ENCODE data around the gene RILPL2. TPM values are rescaled to one million over a fixed set of nuclear protein-coding genes. Genes with fewer than 3 reads are reported as not detected.
A peak's percentile ranks its signal among the peaks of the same experiment; 100 is the strongest.
"Not testable (repeated sequence)": the region's sequence is repeated elsewhere in the genome, so short reads cannot be mapped to it uniquely, and the experiment has no call there.

The RILPL2 gene
- total and polyA plus RNA-seq, 12 donors, result 1.1 to 6.6 (median 4.3) TPM

DNA sequence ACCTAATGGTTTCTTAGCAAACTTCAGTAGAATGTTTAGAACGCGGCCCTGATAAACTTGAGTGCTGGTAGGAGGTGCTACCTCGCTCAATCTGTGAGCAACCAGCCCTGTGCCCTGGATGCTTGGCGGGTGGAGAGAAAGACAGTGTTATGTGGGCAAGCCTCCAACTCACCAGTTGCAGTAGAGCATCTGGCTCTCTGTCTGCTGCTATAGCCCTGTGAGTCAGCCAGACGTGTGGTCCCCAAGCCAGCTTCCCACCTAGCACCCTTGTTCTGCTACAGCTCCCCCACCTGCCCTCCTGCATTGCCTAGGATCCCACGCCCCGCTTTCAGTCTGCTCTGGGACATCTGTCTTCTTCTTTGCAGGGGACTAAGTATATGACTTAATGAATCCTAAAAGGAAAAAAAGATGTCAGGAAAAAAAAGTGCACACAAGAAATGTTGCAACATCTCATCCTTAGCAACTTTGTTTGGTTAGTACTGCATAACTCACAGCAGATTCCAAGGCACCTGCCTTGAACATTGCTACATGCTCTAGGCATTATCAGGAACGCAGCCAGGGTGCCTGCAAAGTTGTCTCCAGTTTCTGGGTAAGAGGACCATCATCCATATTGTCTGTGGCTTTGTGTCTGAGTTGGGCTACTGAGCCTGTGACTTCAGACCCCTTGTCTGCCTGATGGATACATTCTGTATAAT lies 35.0 kb upstream of the RILPL2 start:
- TF ChIP-seq, protein P1, sequence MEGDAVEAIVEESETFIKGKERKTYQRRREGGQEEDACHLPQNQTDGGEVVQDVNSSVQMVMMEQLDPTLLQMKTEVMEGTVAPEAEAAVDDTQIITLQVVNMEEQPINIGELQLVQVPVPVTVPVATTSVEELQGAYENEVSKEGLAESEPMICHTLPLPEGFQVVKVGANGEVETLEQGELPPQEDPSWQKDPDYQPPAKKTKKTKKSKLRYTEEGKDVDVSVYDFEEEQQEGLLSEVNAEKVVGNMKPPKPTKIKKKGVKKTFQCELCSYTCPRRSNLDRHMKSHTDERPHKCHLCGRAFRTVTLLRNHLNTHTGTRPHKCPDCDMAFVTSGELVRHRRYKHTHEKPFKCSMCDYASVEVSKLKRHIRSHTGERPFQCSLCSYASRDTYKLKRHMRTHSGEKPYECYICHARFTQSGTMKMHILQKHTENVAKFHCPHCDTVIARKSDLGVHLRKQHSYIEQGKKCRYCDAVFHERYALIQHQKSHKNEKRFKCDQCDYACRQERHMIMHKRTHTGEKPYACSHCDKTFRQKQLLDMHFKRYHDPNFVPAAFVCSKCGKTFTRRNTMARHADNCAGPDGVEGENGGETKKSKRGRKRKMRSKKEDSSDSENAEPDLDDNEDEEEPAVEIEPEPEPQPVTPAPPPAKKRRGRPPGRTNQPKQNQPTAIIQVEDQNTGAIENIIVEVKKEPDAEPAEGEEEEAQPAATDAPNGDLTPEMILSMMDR (IDR thresholded peaks at IDR 0.05), result no peak
- TF ChIP-seq POLR2A (IDR thresholded peaks at IDR 0.05), result no peak
- DNase-seq, result peak in 2 of 7 donors; percentile 27 to 41
- Histone ChIP-seq H3K4me1 (replicated peaks in 1 of 2) (peaks cover 0 to 9% of the 10 kb centered on the region in 2 donors), H3K27me3 (no peaks in the 10 kb centered on the region), H3K4me3 (no peak overlapping the region), H3K27ac (no peak overlapping the region), H3K9me3 (replicated peaks in 1 of 3) (no peaks in the 10 kb centered on the region), H3K36me3 (replicated peaks in 1 of 2) (peaks cover 0 to 37% of the 10 kb centered on the region in 2 donors)
- intact Hi-C loops (cut with DNase I), result no loop called here
- WGBS, 4 donors, result 79 to 86% (median 84%) methylated on average over 5 to 8 of the region's 8 CpGs

DNA sequence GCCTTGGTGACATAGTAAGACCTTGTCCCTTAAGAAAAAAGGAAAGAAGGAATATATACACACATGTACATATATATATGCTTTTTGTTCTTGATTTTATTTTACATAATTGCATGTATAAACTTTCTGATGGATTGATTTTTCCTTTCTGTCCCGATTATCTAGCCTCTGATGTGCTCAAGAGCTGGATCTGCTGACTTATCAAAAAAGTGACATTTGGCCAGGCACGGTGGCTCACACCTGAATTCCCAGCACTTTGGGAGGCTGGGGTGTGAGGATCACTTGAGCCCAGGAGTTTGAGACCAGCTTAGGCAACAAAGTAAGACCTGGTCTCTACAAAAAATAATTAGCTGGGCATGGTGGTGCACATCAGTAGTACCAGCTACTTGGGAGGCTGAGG lies 33.5 kb upstream of the RILPL2 start:
- intact Hi-C loops (cut with DNase I), result no loop called here
- DNase-seq, result no peak
- Histone ChIP-seq H3K36me3 (replicated peaks in 1 of 2) (peaks cover 0 to 45% of the 10 kb centered on the region in 2 donors), H3K27ac (no peak overlapping the region), H3K4me3 (no peak overlapping the region), H3K4me1 (replicated peaks in 1 of 2) (peaks cover 0 to 9% of the 10 kb centered on the region in 2 donors), H3K27me3 (no peaks in the 10 kb centered on the region), H3K9me3 (replicated peaks in 1 of 3) (no peaks in the 10 kb centered on the region)
- 78 to 95% (median 92%) methylated on average over 2 of the region's 2 CpGs for WGBS, 4 donors
- no peak for TF ChIP-seq POLR2A (IDR thresholded peaks at IDR 0.05)
- TF ChIP-seq, protein P1 (IDR thresholded peaks at IDR 0.05), result no peak

DNA sequence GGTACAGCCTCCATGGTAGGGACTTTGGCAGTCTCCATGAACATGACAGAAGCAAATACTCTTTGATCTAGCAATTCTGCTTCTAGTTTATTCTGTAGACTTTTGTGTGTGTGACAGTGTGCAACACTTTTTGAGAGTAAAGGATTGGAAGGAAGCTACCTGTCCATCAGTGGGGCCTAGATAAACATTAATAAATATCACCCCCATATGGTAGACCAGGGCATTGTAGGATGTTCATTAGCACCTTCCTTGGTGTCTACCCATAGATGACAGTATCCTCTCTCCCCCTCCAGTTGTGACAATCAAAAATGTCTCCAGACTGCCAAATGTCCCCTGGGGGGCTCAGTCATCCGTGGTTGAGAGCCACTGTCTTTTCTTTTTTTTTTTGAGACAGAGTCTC lies 32.3 kb upstream of the RILPL2 start:
- Histone ChIP-seq H3K4me1 (replicated peaks in 1 of 2) (peaks cover 0 to 9% of the 10 kb centered on the region in 2 donors), H3K9me3 (replicated peaks in 1 of 3) (no peaks in the 10 kb centered on the region), H3K27me3 (no peaks in the 10 kb centered on the region), H3K4me3 (no peak overlapping the region), H3K36me3 (replicated peaks in 1 of 2) (peaks cover 0 to 45% of the 10 kb centered on the region in 2 donors), H3K27ac (no peak overlapping the region)
- intact Hi-C loops (cut with DNase I), result no loop called here
- no peak for DNase-seq
- WGBS, 4 donors, result 41 to 60% (median 51%) methylated on average over 1 of the region's 1 CpG
- TF ChIP-seq POLR2A (IDR thresholded peaks at IDR 0.05), result no peak
- TF ChIP-seq, protein P1 (IDR thresholded peaks at IDR 0.05), result no peak

GRCh38 chr12:123465084-123465483 lies 28.6 kb upstream of the RILPL2 start:
- Histone ChIP-seq H3K4me3 (no peak overlapping the region), H3K27me3 (no peaks in the 10 kb centered on the region), H3K9me3 (replicated peaks in 1 of 3) (no peaks in the 10 kb centered on the region), H3K27ac (no peak overlapping the region), H3K4me1 (replicated peaks in 1 of 2) (peaks cover 0 to 10% of the 10 kb centered on the region in 2 donors), H3K36me3 (replicated peaks in 1 of 2) (peaks cover 0 to 18% of the 10 kb centered on the region in 2 donors)
- intact Hi-C loops (cut with DNase I), result no loop called here
- WGBS, 4 donors, result 89 to 96% (median 94%) methylated on average over 4 of the region's 4 CpGs
- no peak for DNase-seq
- TF ChIP-seq POLR2A (IDR thresholded peaks at IDR 0.05), result no peak
- TF ChIP-seq, protein P1 (IDR thresholded peaks at IDR 0.05), result no peak

DNA sequence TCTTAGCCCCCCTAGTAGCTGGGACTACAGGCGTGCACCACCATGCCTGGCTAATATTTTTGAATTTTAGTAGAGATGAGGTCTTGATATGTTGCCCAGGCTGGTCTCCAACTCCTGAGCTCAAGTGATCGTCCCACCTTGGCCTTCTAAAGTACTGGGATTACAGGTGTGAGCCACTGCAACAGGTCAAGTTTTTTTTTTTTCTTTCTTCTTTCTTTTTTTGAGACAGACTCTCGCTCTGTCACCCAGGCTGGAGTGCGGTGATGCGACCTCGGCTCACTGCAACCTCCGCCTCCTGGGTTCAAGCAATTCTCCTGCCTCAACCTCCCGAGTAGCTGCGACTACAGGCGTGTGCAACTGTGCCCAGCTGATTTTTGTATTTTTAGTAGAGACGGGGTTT lies 26.7 kb upstream of the RILPL2 start:
- H3K27me3 ChIP-seq; H3K9me3 ChIP-seq (replicated peaks in 1 of 3); H3K27ac ChIP-seq; intact Hi-C loops (cut with DNase I); DNase-seq; H3K4me3 ChIP-seq: not testable (repeated sequence)
- H3K36me3 ChIP-seq (replicated peaks in 1 of 2), result peaks cover 0 to 15% of the 10 kb centered on the region in 2 donors
- H3K4me1 ChIP-seq (replicated peaks in 1 of 2), result peaks cover 0 to 23% of the 10 kb centered on the region in 2 donors
- 91 to 99% (median 97%) methylated on average over 3 to 11 of the region's 11 CpGs for WGBS, 4 donors
